ENCODE results near the gene RNF115.
"Not testable (repeated sequence)": the region's sequence is repeated elsewhere in the genome, so short reads cannot be mapped to it uniquely, and the experiment has no call there.

The RNF115 gene

GRCh38 chr1:145823565-145824498 is at the start of gene RNF115, which contains the start of gene POLR3C:
RNF115 (minus strand) TSS chr1:145824095; CDS start chr1:145823873, 222 bp downstream.
POLR3C (plus strand) TSS chr1:145824200; CDS start chr1:145825777, 1,577 bp downstream.
- DNase-seq: peak; percentile 90

GRCh38 chr1:145871994-145872924 is 48.4 kb upstream of the RNF115 start:
- peak; percentile 27 to 33 for DNase-seq

- no peak for DNase-seq
These were observed 44.3 kb upstream of the RNF115 start for GRCh38 chr1:145868232-145868631.

- DNase-seq: no peak
These were observed 39.6 kb upstream of the RNF115 start for GRCh38 chr1:145863282-145864018.

- DNase-seq: peak; percentile 70 to 74
These were observed 35.7 kb upstream of the RNF115 start for GRCh38 chr1:145859491-145860023.

- peak; percentile 85 to 86 for DNase-seq
These were observed 35.1 kb upstream of the RNF115 start, which contains the start of gene PIAS3 for GRCh38 chr1:145858901-145859490. PIAS3 (minus strand) TSS chr1:145859081; CDS start chr1:145858990, 91 bp downstream.

GRCh38 chr1:145858238-145858900 is 34.5 kb upstream of the RNF115 start:
- DNase-seq: peak in 1 of 2 donors; percentile 60

- DNase-seq: no peak
These were observed 33.3 kb upstream of the RNF115 start for GRCh38 chr1:145857170-145857569.

GRCh38 chr1:145855426-145855948 is 31.6 kb upstream of the RNF115 start:
- DNase-seq: no peak

GRCh38 chr1:145849356-145850160 is 25.7 kb upstream of the RNF115 start:
- DNase-seq: no peak

- DNase-seq: no peak
These were observed 23.9 kb upstream of the RNF115 start for GRCh38 chr1:145847827-145848226.

GRCh38 chr1:145846201-145846612 is 22.3 kb upstream of the RNF115 start:
- DNase-seq: peak; percentile 35 to 47

- peak; percentile 72 to 74 for DNase-seq
These were observed 21.7 kb upstream of the RNF115 start, which contains the start of gene NUDT17 for GRCh38 chr1:145845514-145846161. NUDT17 (plus strand) TSS chr1:145845630; CDS start chr1:145845641, 11 bp downstream.

GRCh38 chr1:145845144-145845513 is 21.2 kb upstream of the RNF115 start:
- no peak for DNase-seq

GRCh38 chr1:145843031-145843430 is 19.1 kb upstream of the RNF115 start:
- no peak for DNase-seq

- DNase-seq: no peak
These were observed 13.8 kb upstream of the RNF115 start for GRCh38 chr1:145837656-145838055.

- not testable (repeated sequence) for DNase-seq
These were observed 6.9 kb upstream of the RNF115 start for GRCh38 chr1:145830810-145831209.

GRCh38 chr1:145828367-145829026 is 4.6 kb upstream of the RNF115 start:
- no peak for DNase-seq

GRCh38 chr1:145827966-145828365 is 4.1 kb upstream of the RNF115 start:
- no peak for DNase-seq
